Endometrium (tissue), 2 donors: ENCODE results near the gene SCYGR5.
"Not testable (repeated sequence)": the region's sequence is repeated elsewhere in the genome, so short reads cannot be mapped to it uniquely, and the experiment has no call there.

Experiments
- FAIRE-seq: peaks from 2 replicates; lab custom pipeline; 2012; peaks lifted over from hg19 to GRCh38; lab: Jason Lieb, UNC
- donor health status: control.
- donor health status: control.

SCYGR5 gene

DNA sequence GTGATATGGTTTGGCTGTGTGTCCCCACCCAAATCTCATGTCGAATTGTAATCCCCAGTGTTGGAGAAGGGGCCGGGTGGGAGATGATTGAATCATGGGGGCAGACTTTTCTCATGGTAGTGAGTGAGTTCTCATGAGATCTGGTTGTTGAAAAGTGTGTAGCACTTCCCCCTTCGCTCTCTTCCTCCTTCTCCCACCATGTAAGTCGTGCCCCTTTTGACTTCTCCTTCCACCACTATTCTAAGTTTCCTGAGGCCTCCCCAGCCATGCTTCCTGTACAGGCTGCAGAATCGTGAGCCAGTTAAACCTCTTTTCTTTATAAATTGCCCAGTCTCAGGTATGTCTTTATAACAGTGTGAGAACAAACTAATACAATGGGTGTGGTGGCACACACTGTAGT lies 7.0 kb downstream of the SCYGR5 start:
- FAIRE-seq = not testable (repeated sequence)

DNA sequence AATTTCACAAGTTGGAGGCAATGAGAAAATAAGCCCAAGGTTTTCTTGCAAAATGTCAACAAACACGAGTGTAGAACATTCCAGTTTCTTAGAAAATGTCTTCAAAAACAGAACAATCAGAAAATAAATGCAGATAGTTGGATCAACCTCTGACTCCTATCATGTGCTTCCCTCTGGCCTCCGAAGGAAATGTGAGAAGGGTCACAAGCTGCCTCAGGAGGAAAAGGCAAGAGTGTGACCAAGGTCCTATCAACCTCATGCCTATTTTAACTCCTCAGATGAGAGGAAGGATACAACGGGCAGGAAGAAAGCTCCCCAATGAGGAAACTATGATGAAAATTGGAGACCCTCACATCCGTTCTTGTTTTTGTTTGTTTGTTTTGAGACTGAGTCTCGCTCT lies 7.9 kb downstream of the SCYGR5 start:
- no peak for FAIRE-seq

DNA sequence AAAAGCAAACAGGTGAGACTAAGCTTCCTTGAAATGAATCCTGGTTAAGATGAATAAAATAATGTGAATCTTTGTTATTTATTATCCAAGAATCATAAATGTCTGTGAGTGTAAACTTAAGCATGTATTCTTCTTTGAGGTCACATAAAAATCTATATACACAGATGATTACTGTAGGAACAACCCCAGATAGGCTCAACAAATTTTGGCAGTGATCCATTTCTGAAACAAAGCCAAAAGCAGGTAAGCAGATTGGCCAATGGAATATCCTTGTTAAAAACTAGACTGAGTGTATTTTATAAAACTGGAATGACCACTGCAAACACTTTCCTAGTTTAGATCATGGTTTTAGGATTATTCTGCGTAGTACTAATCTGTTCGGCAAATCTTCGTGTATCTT lies 11.3 kb downstream of the SCYGR5 start:
- no peak for FAIRE-seq

DNA sequence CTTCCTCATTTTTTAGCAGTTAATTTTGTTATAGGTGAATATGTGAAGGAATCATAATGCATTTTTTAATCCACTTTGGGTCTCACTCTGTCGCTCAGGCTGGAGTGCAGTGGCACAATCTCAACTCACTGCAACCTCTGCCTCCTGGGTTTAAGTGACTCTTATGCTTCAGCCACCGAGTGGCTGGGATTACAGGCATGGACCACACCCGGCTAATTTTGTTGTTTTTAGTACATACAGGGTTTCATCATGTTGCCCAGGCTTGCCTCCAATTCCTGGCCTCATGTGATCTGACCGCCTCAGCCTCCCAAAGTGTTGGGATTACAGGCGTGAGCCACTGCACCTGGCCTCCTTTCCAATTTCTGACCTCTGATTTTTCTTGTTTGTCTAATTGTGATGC lies 17.7 kb downstream of the SCYGR5 start:
- no peak for FAIRE-seq

DNA sequence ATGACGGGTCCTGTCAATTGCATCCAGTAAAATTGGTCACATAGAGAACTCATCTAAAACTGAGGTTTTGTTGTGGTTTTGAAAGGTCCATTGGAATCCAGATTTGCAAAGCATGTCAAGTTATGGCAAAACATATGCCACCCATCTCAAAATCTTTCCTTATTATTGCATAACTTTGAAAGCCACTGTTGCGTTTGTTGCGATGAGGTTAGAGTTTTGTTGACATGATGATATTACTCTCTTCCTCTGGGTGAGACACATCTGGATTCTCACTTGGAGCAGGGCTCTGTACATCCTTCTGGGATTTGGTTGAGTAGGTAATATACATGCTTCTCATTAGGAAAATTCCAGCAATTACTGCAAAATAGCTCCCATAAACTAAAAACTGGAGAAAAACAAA lies 20.6 kb downstream of the SCYGR5 start:
- FAIRE-seq = no peak

DNA sequence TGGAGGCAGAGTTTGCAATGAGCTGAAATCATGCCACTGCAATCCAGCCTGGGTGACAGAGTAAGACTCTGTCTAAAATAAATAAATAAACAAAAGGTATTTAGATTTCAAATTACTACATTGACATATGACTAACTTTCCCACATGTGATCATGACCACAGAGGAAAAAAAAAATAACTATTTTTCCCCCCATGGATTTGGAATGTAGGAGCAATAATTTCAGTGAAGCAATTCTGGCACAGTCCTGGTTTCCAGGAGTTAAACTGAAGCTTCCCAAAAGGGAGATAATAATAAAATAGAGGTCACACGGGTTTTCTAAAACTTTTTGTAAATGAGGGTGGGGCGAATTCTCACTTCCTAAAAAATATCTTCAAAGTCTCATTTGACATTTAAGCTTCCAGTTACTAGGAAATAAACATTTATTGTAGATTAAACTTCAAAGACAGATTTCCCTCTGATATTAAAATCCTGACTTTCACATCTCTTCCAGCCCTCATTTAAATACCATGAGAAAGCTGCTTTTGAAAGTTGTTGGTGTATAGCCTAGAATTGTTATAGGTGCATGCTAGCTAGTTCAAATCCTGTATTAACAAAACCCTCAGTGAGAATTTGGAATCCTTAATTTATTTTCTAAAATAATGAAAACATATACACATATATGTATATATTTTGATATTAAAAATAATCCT lies 30.5 kb downstream of the SCYGR5 start:
- no peak for FAIRE-seq

DNA sequence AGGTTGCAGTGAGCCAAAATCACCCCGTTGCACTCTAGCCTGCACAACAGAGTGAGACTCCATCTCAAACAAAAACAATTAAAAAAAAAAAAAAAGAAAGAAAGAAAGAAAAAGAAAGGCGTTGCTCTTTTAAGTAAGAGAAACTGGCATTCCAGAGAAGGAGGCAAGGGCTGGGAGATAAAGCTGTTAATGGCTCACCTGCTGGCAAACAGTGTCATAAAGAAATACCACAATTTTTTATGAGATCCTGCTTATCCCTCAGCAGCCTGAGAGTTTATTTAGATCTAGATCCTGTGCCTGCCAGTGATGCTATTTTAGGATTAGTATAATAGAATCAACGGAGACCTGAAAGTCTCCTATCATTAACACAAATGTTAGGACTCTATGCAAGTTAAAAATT lies 35.0 kb downstream of the SCYGR5 start:
- FAIRE-seq = no peak

DNA sequence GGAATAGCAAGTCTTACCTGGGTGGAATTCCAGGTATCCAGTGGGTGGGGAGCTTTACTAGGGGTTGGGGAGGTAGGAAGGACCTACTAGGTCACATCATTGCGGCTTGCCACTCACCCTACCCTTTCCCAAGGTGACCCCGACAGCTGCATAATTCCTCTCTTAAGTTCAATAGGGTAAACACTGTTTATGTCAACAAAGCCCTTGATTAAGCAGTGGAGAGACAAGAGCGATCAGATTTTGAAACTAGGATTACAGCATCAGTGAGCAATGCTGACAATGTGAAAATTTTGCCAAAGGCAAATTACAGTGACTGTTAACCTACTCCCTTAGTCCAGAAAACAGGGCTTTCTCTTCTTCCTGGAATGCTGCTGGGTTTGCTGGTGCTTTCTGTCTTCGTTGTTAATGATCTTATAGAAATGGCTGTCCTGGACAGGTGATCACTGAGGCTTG lies 36.7 kb downstream of the SCYGR5 start:
- no peak for FAIRE-seq

DNA sequence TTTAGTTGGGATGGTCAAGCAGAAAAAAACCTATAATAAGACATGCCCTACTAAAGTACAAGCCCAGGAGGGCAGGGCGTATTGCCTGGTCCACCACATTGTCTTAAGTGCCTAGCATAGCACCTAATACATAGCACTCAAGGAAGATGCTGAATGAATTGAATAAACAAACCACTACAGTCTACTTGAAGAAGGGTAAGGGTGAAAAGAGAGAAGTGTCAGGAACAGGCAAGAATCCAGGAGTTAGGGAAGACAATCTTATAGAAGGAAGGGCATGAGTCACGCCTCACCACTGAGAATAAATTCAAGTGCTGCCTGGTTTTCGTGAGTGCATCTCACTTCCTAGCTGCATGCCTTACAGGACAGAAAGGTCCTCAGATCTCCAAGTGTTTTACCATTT lies 37.4 kb downstream of the SCYGR5 start:
- FAIRE-seq = no peak

DNA sequence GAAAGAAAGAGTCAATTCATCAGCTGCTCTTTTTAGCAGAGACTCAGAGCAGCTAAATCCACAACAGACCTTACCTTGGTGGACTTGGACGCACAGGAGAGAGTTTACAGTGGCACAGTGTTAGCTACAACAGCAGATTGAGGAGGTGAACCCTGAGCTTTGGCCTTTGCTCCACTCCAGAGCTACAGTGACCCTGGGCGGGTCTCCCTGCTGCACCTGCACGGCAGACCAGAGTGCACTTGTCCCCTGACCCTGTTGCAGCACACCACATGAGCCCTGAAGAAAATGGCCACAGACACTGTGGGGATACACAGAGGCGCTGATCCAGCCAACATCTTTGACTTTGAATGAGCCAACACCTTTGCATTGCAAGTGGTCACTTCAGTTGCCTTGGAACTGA lies 40.3 kb downstream of the SCYGR5 start:
- FAIRE-seq = no peak

DNA sequence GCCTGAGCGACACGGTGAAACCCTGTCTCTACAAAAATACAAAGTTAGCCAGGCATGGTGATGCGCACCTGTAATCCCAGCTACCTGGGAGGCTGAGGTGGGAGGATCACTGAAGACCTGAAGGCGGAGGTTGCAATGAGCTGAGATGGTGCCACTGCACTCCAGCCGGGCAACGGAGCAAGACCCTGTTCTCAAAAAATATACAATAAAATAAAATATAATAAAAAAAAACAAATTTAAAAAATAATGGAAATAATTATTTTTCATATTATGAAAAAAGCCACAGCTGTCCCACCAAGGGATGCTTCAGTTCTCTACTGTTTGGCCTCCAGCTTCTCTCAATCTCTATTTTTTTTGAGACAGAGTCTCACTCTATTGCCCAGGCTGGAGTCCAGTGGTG lies 40.8 kb downstream of the SCYGR5 start:
- FAIRE-seq = no peak

DNA sequence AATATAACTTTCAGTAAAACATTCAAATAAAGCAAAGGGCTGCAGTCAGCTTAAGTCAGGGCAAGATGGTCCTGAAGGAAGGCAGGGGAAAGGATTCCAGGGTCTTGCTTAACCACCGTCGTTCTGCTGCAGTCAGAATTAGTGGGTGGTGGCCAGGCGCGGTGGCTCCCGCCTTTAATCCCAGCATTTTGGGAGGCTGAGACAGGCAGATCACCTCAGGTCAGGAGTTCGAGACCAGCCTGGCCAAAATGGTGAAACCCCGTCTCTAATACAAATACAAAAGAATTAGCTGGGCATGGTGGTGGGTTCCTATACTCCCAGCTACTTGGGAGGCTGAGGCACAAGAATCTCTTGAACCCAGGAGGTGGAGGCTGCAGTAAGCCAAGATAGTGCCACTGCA lies 44.4 kb downstream of the SCYGR5 start:
- FAIRE-seq = no peak

DNA sequence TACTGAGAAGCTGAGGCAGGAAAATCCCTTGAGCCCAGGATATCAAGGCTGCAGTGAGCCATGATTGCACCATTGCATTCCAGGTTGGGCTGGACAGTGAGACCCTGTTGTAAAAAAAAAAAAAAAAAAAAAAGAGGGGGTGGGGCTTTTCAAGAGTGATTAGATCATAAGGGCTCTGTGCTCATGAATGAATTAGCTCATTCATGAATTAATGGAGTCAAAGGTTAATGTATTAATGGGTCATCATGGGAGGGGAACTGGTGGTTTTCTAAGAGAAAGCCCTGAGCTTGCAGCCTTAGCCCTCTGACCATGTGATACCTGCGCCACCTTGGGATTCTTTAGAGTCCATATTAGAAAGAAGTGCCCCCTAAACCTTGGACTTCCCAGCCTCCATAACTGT lies 46.7 kb downstream of the SCYGR5 start:
- no peak for FAIRE-seq

DNA sequence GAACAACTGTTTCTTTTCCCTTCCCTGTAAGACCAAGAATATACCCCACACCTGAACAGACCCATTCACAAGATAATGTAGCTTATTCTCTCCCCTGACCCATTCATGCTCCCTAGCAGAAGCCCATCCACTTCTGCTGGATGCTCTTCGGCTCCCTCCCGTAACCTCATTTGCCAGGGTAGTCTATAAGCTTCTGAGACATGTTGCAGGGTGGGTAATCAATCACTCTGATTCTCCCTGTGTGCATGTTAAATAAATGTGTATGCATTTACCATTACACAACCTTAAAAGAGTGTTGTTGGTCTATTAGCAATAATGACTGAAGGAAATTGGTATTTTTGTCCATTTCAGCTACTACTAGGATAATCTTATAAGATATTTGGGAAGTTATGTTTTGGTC lies 49.9 kb downstream of the SCYGR5 start:
- no peak for FAIRE-seq
